DOHH2 (cell line): Measurements from ENCODE around the gene ACVR1B.

Source experiments
- EZH2phosphoT487 ChIP-seq: fragments of 200-600 bp; sonication (generic); IDR thresholded peaks from 2 replicates; pipeline ENCODE4 v1.6.1; 2017; ENCODE audit warnings: borderline replicate concordance, mild to moderate bottlenecking, antibody characterized with exemption, low read length, moderate library complexity, mixed read lengths
- TF ChIP-seq, protein P1 (sequence below): fragments of 200-600 bp; sonication (generic); IDR thresholded peaks from one replicate; pipeline ENCODE4 v1.5.1; 2014; ENCODE audit warnings: antibody characterized with exemption, mild to moderate bottlenecking, low read depth, low read length; ENCODE audit not compliant: poor library complexity, severe bottlenecking

DNA sequence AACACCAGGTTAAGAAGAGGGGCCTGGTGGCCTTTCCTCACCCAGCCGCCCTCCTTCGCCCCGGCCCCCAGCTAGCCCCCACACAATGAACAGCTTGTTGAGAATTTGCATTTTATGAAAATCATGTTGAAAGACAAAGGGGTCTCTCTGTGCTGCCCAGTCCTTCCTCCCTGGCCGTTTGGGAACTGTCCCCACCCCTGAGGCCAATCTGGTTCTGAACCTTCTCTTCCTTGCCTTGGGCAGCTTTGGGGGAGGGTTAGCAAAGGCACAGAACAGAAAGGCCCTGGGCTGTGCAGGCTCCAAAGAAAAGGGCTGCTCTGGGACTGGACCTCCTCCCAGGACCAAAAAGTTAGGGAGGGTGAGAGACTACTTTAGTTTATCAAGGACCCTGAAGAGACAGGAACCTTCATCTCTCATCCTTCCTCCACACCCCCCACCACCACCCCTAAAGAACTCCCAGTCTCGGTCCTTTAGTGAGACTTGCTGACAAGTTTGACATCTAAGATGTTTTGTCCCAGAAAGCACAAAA, 56.5 kb downstream of the ACVR1B start:
- TF ChIP-seq, protein P1, sequence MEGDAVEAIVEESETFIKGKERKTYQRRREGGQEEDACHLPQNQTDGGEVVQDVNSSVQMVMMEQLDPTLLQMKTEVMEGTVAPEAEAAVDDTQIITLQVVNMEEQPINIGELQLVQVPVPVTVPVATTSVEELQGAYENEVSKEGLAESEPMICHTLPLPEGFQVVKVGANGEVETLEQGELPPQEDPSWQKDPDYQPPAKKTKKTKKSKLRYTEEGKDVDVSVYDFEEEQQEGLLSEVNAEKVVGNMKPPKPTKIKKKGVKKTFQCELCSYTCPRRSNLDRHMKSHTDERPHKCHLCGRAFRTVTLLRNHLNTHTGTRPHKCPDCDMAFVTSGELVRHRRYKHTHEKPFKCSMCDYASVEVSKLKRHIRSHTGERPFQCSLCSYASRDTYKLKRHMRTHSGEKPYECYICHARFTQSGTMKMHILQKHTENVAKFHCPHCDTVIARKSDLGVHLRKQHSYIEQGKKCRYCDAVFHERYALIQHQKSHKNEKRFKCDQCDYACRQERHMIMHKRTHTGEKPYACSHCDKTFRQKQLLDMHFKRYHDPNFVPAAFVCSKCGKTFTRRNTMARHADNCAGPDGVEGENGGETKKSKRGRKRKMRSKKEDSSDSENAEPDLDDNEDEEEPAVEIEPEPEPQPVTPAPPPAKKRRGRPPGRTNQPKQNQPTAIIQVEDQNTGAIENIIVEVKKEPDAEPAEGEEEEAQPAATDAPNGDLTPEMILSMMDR = no peak
- TF ChIP-seq EZH2phosphoT487 = no peak
